ENCODE data around the gene VWA8. TPM values are rescaled to one million over a fixed set of nuclear protein-coding genes. Genes with fewer than 3 reads are reported as not detected.
"Not testable (repeated sequence)": the region's sequence is repeated elsewhere in the genome, so short reads cannot be mapped to it uniquely, and the experiment has no call there.

VWA8 gene
- total RNA-seq, 1 donor from 2014 or later = 15.8 TPM

DNA sequence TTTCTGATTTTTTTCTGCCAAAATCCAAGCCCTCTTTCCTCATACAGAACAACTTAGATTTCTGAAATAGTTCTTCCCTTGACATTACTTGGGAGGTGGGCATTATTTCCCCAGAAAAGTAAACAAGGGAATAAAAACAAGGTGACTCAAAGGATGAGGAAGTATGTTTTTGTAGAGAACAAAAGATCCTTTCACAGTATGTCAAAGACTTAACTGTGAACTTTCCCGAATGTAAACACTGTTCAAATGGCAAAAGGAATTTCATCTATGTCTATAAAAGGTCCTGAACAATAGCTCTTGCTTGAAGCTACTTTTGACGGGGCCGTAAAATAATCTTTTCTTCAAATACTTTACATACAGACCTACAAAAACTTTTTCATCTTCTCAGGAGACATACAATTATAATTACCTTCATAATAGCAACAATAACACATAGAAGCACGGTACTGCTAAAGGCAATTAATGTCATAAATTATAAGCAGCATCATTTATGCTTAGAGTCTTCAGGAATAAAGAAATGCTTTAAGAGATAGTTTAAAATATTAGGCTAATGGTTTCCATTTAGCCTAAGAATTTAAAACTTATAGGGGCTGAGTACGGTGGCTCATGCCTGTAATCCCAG is 312.5 kb downstream of the VWA8 start:
- Mint-ChIP-seq H3K4me1 (ENCODE audit: unreplicated experiment) (peaks cover 45% of the 10 kb centered on the region), H3K4me3 (ENCODE audit: unreplicated experiment) (no peak overlapping the region), H3K27me3 (ENCODE audit: unreplicated experiment) (no peaks in the 10 kb centered on the region), H3K9me3 (ENCODE audit: unreplicated experiment) (no peaks in the 10 kb centered on the region), H3K27ac (ENCODE audit: unreplicated experiment) (peak overlapping the region; percentile 51), H3K36me3 (ENCODE audit: unreplicated experiment) (no peaks in the 10 kb centered on the region)
- no peak for TF ChIP-seq CTCF (IDR thresholded peaks at IDR 0.05)
- no peak for DNase-seq (ENCODE audit: extremely low spot score, unreplicated experiment)

DNA sequence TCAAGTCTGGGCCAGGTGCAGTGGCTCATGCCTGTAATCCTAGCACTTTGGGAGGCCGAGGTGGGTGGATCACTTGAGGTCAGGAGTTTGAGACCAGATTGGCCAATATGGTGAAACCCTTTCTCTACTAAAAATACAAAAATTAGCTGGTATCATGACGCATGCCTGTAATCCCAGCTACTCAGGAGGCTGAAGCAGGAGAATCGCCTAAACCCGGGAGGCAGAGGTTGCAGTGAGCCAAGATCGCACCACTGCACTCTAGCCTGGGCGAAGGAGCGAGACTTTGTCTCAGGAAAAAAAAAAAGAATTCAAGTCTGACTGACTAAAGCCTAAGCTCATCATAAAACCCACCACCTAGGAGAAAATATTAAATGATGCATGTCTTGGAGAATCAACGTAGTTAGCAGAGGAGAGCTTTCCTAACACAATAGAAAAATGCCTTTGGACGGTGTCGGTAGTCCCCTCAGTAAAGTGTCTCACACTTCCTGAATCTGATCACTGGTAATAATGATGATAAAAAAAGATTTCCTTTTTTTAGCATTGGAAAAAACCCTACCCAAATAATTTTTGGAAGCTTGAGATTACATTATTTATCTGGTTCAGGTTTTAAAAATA is 313.1 kb downstream of the VWA8 start:
- H3K4me1 Mint-ChIP-seq (ENCODE audit: unreplicated experiment) = peaks cover 45% of the 10 kb centered on the region
- H3K27ac Mint-ChIP-seq (ENCODE audit: unreplicated experiment) = peak overlapping the region; percentile 51
- not testable (repeated sequence) for H3K36me3 Mint-ChIP-seq (ENCODE audit: unreplicated experiment); H3K9me3 Mint-ChIP-seq (ENCODE audit: unreplicated experiment); DNase-seq (ENCODE audit: extremely low spot score, unreplicated experiment); H3K27me3 Mint-ChIP-seq (ENCODE audit: unreplicated experiment); H3K4me3 Mint-ChIP-seq (ENCODE audit: unreplicated experiment)

DNA sequence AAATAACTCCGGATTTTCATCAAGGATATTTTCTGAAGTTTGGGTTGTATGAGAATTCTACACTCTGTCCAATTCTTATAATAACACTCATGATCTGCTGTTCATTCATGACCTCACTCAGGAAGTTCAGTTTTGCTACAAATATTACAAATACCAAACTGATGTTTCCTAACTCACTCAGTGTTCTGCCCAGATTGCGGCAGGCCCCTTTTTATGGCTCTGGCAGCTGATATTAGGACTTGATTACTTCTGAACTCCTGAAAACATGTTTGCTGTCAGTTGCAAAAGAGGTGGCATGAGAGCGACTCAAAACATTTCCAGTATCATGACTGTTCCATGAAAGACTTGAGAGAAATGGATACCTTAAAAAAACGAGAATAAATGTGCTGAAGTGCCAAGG is 315.6 kb downstream of the VWA8 start:
- H3K36me3 Mint-ChIP-seq (ENCODE audit: unreplicated experiment) = peaks cover 2% of the 10 kb centered on the region
- DNase-seq (ENCODE audit: extremely low spot score, unreplicated experiment) = no peak
- peak overlapping the region; percentile 74 for H3K27ac Mint-ChIP-seq (ENCODE audit: unreplicated experiment)
- no peaks in the 10 kb centered on the region for H3K27me3 Mint-ChIP-seq (ENCODE audit: unreplicated experiment)
- peaks cover 40% of the 10 kb centered on the region for H3K4me1 Mint-ChIP-seq (ENCODE audit: unreplicated experiment)
- no peak overlapping the region for H3K4me3 Mint-ChIP-seq (ENCODE audit: unreplicated experiment)
- no peaks in the 10 kb centered on the region for H3K9me3 Mint-ChIP-seq (ENCODE audit: unreplicated experiment)
- no peak for TF ChIP-seq CTCF (IDR thresholded peaks at IDR 0.05)

GRCh38 chr13:41644742-41645141 is 316.2 kb downstream of the VWA8 start:
- TF ChIP-seq CTCF (IDR thresholded peaks at IDR 0.05) = no peak
- H3K36me3 Mint-ChIP-seq (ENCODE audit: unreplicated experiment) = peaks cover 2% of the 10 kb centered on the region
- peaks cover 40% of the 10 kb centered on the region for H3K4me1 Mint-ChIP-seq (ENCODE audit: unreplicated experiment)
- H3K27ac Mint-ChIP-seq (ENCODE audit: unreplicated experiment) = peak overlapping the region; percentile 74
- H3K4me3 Mint-ChIP-seq (ENCODE audit: unreplicated experiment) = no peak overlapping the region
- H3K27me3 Mint-ChIP-seq (ENCODE audit: unreplicated experiment) = no peaks in the 10 kb centered on the region
- no peaks in the 10 kb centered on the region for H3K9me3 Mint-ChIP-seq (ENCODE audit: unreplicated experiment)
- no peak for DNase-seq (ENCODE audit: extremely low spot score, unreplicated experiment)

DNA sequence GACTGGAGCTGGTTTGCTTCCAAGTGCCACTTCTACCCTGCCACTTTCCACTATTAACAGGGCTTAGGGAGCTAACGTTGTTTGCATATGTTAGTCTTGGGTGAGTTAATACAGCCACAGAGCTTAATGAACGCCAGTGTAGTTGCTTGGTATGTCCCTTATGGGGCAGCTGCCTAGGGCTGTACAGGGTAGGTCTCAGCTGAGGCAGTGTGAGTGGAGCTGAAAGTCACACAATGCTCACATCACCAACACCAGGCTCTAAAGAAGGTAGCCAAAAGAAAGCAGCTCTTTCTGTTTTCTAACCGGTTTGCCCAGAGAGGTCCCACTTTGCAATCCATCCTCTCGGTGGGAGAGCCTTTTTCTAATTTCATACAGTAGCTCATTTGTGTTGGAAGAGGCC is 317.4 kb downstream of the VWA8 start:
- H3K36me3 Mint-ChIP-seq (ENCODE audit: unreplicated experiment) = peaks cover 4% of the 10 kb centered on the region
- H3K9me3 Mint-ChIP-seq (ENCODE audit: unreplicated experiment) = no peaks in the 10 kb centered on the region
- DNase-seq (ENCODE audit: extremely low spot score, unreplicated experiment) = no peak
- TF ChIP-seq CTCF (IDR thresholded peaks at IDR 0.05) = no peak
- H3K4me1 Mint-ChIP-seq (ENCODE audit: unreplicated experiment) = peaks cover 34% of the 10 kb centered on the region
- no peaks in the 10 kb centered on the region for H3K27me3 Mint-ChIP-seq (ENCODE audit: unreplicated experiment)
- H3K27ac Mint-ChIP-seq (ENCODE audit: unreplicated experiment) = no peak overlapping the region
- H3K4me3 Mint-ChIP-seq (ENCODE audit: unreplicated experiment) = no peak overlapping the region
